Measurements from ENCODE around the gene P2RX4.

The P2RX4 gene

DNA sequence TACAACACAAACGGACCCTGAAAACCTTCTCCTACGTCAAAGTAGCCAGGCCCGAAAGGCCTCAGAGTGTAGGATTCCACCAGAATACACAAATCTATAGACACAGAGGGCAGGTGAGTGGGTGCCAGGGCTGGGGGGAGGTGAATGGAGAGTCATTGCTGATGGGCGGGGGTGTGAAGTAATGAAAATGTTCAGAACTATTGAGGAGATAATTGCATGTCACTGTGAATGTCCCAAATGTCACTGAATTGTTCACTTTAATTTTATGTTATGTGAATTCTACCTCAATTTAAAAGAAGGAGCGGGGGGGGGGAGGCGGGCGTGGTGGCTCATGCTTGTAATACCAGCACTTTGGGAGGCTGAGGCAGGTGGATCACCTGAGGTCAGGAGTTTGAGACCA lies 36.0 kb downstream of the P2RX4 start:
- no peak overlapping the region for H3K4me3 ChIP-seq (ENCODE audit: low read depth, low read length)

DNA sequence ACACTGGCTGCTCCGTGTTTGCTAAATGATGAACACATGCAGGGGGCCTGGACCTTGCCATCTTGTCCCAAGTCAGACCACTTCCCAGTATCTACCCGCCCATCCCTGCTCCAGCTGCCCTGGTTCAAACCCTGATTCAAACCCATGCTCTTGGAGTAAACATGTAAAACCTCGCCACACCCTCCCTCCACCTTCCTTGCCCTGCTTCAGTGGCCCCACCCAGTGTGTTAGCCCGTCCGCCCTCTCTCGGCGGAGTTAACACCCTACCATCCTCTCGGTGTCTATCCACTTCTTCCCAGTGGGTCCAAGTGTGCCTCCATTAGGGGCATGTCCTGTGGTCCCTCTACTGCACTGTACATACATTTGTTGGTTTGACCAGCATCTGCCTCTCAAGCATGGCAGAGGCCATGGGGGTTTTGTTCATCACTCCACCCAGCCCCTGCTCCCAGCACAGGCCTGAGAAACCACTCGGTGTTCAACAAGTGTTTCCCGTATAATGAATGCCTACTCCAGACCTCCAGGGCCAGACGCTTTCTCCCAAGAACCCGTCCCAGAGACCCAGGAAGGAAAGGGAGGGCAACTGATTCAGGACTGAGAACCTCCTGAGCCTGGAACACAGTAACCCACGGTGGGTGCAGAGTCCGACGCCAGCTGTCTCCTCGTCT lies 37.1 kb downstream of the P2RX4 start:
- TF ChIP-seq, protein P1, sequence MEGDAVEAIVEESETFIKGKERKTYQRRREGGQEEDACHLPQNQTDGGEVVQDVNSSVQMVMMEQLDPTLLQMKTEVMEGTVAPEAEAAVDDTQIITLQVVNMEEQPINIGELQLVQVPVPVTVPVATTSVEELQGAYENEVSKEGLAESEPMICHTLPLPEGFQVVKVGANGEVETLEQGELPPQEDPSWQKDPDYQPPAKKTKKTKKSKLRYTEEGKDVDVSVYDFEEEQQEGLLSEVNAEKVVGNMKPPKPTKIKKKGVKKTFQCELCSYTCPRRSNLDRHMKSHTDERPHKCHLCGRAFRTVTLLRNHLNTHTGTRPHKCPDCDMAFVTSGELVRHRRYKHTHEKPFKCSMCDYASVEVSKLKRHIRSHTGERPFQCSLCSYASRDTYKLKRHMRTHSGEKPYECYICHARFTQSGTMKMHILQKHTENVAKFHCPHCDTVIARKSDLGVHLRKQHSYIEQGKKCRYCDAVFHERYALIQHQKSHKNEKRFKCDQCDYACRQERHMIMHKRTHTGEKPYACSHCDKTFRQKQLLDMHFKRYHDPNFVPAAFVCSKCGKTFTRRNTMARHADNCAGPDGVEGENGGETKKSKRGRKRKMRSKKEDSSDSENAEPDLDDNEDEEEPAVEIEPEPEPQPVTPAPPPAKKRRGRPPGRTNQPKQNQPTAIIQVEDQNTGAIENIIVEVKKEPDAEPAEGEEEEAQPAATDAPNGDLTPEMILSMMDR (IDR thresholded peaks at IDR 0.05; ENCODE audit: low read depth, low read length): no peak
- TF ChIP-seq, protein P2, sequence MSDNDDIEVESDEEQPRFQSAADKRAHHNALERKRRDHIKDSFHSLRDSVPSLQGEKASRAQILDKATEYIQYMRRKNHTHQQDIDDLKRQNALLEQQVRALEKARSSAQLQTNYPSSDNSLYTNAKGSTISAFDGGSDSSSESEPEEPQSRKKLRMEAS (IDR thresholded peaks at IDR 0.05; ENCODE audit: low read depth, low read length): no peak
- no peak for TF ChIP-seq MYC (IDR thresholded peaks at IDR 0.05; ENCODE audit: low read depth, low read length)
- TF ChIP-seq POLR2A (IDR thresholded peaks at IDR 0.05; ENCODE audit: extremely low read depth, insufficient read length): no peak
- DNase-seq (ENCODE audit: low read depth): no peak
- H3K4me3 ChIP-seq (ENCODE audit: low read depth, low read length): no peak overlapping the region

More for the DNA sequence above, 36.0 kb downstream of the P2RX4 start:
- TF ChIP-seq, protein P2 (IDR thresholded peaks at IDR 0.05; ENCODE audit: low read depth, low read length): no peak
- TF ChIP-seq, protein P1 (IDR thresholded peaks at IDR 0.05; ENCODE audit: low read depth, low read length): no peak
- TF ChIP-seq POLR2A (IDR thresholded peaks at IDR 0.05; ENCODE audit: extremely low read depth, insufficient read length): no peak
- no peak for TF ChIP-seq MYC (IDR thresholded peaks at IDR 0.05; ENCODE audit: low read depth, low read length)
- no peak for DNase-seq (ENCODE audit: low read depth)

GRCh38 chr12:121248622-121249021 lies 38.7 kb downstream of the P2RX4 start:
- TF ChIP-seq MYC (IDR thresholded peaks at IDR 0.05; ENCODE audit: low read depth, low read length): no peak
- TF ChIP-seq, protein P1 (IDR thresholded peaks at IDR 0.05; ENCODE audit: low read depth, low read length): no peak
- no peak for TF ChIP-seq POLR2A (IDR thresholded peaks at IDR 0.05; ENCODE audit: extremely low read depth, insufficient read length)
- no peak overlapping the region for H3K4me3 ChIP-seq (ENCODE audit: low read depth, low read length)
- DNase-seq (ENCODE audit: low read depth): no peak

DNA sequence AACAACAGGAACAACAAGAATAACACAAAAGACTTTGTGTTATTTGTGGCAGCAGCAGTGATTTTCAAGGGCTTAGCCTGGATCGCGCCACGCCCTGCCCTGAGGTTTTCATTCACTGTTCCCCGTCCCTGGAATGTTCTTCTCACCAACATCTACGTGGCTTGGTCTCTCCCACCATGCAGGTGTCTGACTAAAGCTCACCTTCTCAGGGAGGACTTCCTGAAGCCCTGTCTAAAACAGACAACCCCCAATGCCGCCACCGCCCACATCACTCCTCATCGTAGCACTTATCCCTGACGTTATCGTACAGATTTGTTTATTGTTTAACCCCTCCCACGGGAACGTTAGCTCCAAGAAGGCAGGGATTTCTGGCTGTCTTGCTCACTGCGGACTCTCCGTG lies 40.4 kb downstream of the P2RX4 start:
- no peak for DNase-seq (ENCODE audit: low read depth)
- no peak overlapping the region for H3K4me3 ChIP-seq (ENCODE audit: low read depth, low read length)
- TF ChIP-seq MYC (IDR thresholded peaks at IDR 0.05; ENCODE audit: low read depth, low read length) (no peak), POLR2A (IDR thresholded peaks at IDR 0.05; ENCODE audit: extremely low read depth, insufficient read length) (no peak)
- TF ChIP-seq, protein P2 (IDR thresholded peaks at IDR 0.05; ENCODE audit: low read depth, low read length): no peak
- TF ChIP-seq, protein P1 (IDR thresholded peaks at IDR 0.05; ENCODE audit: low read depth, low read length): no peak

GRCh38 chr12:121251838-121252237 lies 41.9 kb downstream of the P2RX4 start:
- H3K4me3 ChIP-seq (ENCODE audit: low read depth, low read length): no peak overlapping the region
- DNase-seq (ENCODE audit: low read depth): no peak
- TF ChIP-seq, protein P1 (IDR thresholded peaks at IDR 0.05; ENCODE audit: low read depth, low read length): no peak
- TF ChIP-seq POLR2A (IDR thresholded peaks at IDR 0.05; ENCODE audit: extremely low read depth, insufficient read length) (no peak), MYC (IDR thresholded peaks at IDR 0.05; ENCODE audit: low read depth, low read length) (no peak)
- TF ChIP-seq, protein P2 (IDR thresholded peaks at IDR 0.05; ENCODE audit: low read depth, low read length): no peak

Measured in NB4 (cell line).